Tibial nerve (tissue), 4 donors: ENCODE measurements around the gene PRR15L. TPM values are rescaled to one million over a fixed set of nuclear protein-coding genes. Genes with fewer than 3 reads are reported as not detected.
"Not testable (repeated sequence)": the region's sequence is repeated elsewhere in the genome, so short reads cannot be mapped to it uniquely, and the experiment has no call there.

Experiments
- DNase-seq, 2 donors: peaks; one replicate each; pipeline ENCODE4 v3.0.0-alpha.2; 2019; ENCODE audit warnings: low spot score in 2 of 2
- H3K27ac ChIP-seq, 4 donors: fragments of 200-600 bp; sonication (generic) in 3 of 4; one replicate each; pipeline ENCODE4 v1.5.1; 2017 to 2019; ENCODE audit warnings: mild to moderate bottlenecking in 1 of 4
- H3K27me3 ChIP-seq, 2 donors: fragments of 200-600 bp; sonication (generic) in 1 of 2; one replicate each; pipeline versions ENCODE4 v1.5.1 to v1.6.0; 2017 to 2019
- H3K36me3 ChIP-seq, 3 donors: fragments of 200-600 bp; sonication (generic); one replicate each; pipeline ENCODE4 v1.5.1; 2018 to 2019
- H3K4me1 ChIP-seq, 4 donors: fragments of 200-600 bp; sonication (generic) in 3 of 4; one replicate each; pipeline ENCODE4 v1.5.1; 2017 to 2019
- H3K4me3 ChIP-seq, 4 donors: fragments of 200-600 bp; sonication (generic) in 3 of 4; one replicate each; pipeline ENCODE4 v1.5.1; 2017 to 2019; ENCODE audit warnings: mild to moderate bottlenecking in 1 of 4, moderate library complexity in 1 of 4
- H3K9me3 ChIP-seq, 4 donors: fragments of 200-600 bp; sonication (generic) in 3 of 4; one replicate each; pipeline ENCODE4 v1.5.1; 2017 to 2019
- EP300 ChIP-seq, 2 donors: sonication (generic); formaldehyde crosslinking; IDR thresholded peaks; one replicate each; pipeline ENCODE4 v1.6.1; 2017; ENCODE audit warnings: antibody characterized with exemption in 2 of 2, mild to moderate bottlenecking in 1 of 2
- POLR2A ChIP-seq, 2 donors: fragments of 450-650 bp; IDR thresholded peaks; one replicate each; pipeline ENCODE4 v1.6.1; 2017; ENCODE audit warnings: antibody characterized with exemption in 2 of 2, mild to moderate bottlenecking in 2 of 2, moderate library complexity in 2 of 2
- WGBS, 2 donors: methylation state at CpG; one replicate each; pipeline ENCODE4 v1.1.5; 2018; 5-methylcytosine and 5-hydroxymethylcytosine counted together
- total RNA-seq, 4 donors: library from RNA; depleted of rRNA; stranded (reverse); fragments of >200 nt; gene quantifications; one replicate each; pipeline ENCODE4 v1.1.0, GENCODE V29; 2016
- TF ChIP-seq, protein P1 (sequence below), 5 experiments: fragments of 200-600 bp in 3 of 5; fragments of 450-650 bp in 2 of 5; sonication (generic) in 3 of 5; IDR thresholded peaks; one replicate each; pipeline ENCODE4 v1.5.1; 2016 to 2019; ENCODE audit warnings: antibody characterized with exemption in 5 of 5, mild to moderate bottlenecking in 3 of 5, moderate library complexity in 2 of 5

The PRR15L gene
- total RNA-seq, 4 donors from 2014 or later, result not detected

DNA sequence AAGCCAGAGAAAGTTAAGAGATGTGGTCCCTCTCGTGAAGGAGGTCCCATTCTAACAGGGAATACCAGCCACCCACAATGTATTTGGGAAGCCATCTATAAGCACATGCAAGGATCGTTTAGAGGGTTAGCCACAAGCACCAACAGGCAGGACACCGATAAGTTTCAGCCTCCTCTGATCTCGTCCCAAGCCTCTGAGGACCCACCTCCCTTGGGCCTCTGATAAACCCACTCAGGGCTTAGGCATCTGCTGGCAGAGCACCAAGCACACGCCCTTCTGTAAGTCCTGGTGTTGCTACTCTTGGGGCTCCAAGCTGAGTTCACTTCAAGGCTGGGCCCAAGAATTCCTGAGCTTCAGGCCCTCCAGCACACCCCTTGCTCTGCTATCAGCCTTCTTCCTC, 21.7 kb downstream of the PRR15L start:
- H3K4me3 ChIP-seq, result no peak overlapping the region
- peaks cover 0 to 18% (median 0%) of the 10 kb centered on the region in 3 donors for H3K36me3 ChIP-seq
- H3K27ac ChIP-seq, result no peak overlapping the region
- no peaks in the 10 kb centered on the region for H3K27me3 ChIP-seq
- H3K9me3 ChIP-seq, result no peaks in the 10 kb centered on the region
- H3K4me1 ChIP-seq, result peaks cover 0 to 25% (median 3%) of the 10 kb centered on the region in 4 donors
- DNase-seq, result no peak
- no peak for TF ChIP-seq EP300 (IDR thresholded peaks at IDR 0.05)
- no peak for TF ChIP-seq POLR2A (IDR thresholded peaks at IDR 0.05)
- TF ChIP-seq, protein P1, sequence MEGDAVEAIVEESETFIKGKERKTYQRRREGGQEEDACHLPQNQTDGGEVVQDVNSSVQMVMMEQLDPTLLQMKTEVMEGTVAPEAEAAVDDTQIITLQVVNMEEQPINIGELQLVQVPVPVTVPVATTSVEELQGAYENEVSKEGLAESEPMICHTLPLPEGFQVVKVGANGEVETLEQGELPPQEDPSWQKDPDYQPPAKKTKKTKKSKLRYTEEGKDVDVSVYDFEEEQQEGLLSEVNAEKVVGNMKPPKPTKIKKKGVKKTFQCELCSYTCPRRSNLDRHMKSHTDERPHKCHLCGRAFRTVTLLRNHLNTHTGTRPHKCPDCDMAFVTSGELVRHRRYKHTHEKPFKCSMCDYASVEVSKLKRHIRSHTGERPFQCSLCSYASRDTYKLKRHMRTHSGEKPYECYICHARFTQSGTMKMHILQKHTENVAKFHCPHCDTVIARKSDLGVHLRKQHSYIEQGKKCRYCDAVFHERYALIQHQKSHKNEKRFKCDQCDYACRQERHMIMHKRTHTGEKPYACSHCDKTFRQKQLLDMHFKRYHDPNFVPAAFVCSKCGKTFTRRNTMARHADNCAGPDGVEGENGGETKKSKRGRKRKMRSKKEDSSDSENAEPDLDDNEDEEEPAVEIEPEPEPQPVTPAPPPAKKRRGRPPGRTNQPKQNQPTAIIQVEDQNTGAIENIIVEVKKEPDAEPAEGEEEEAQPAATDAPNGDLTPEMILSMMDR (IDR thresholded peaks at IDR 0.05), result no peak
- WGBS, 2 donors, result 61 to 78% methylated on average over 5 of the region's 5 CpGs

DNA sequence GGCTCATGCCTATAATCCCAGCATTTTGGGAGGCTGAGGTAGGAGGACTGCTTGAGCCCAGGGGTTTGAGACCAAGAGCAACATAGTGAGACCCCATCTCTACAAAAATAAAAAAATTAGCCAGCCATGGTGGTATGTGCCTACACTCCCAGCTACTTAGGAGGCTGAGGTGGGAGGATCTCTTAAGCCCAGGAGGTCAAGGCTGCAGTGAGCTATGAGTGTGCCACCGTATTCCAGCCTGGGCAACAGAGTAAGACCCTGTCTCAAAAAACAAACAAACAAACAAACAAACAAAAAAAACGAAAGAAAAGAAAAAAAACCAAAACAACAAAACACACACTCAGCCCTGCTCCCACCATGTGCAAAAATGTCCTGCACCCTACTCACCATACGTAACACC, 22.2 kb downstream of the PRR15L start:
- not testable (repeated sequence) for H3K27me3 ChIP-seq, H3K27ac ChIP-seq, H3K4me3 ChIP-seq, H3K9me3 ChIP-seq, DNase-seq
- peaks cover 0 to 20% (median under 1%) of the 10 kb centered on the region in 4 donors for H3K4me1 ChIP-seq
- H3K36me3 ChIP-seq, result peaks cover 0 to 19% (median 0%) of the 10 kb centered on the region in 3 donors
- WGBS, 2 donors, result 74 to 82% methylated on average over 3 of the region's 3 CpGs

DNA sequence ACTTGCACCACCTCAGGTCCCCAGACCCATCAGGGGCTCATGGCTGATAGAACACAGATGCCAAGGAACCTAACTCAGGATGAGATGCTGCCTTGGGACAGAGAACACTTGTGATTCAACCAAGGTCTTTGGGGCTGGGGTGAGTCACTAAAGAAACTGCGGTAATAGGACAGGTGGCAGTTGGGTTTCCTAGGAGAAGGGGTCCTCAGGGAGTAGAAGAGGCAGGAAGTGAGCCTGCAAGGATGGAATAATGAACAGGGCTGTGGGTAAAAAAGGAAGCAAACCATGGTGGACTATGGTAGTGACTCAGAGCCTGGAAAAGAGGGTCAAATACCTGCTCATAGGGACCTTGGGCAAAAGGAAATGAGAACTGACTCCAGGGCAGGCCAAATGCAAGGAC, 22.8 kb downstream of the PRR15L start:
- no peak for DNase-seq

DNA sequence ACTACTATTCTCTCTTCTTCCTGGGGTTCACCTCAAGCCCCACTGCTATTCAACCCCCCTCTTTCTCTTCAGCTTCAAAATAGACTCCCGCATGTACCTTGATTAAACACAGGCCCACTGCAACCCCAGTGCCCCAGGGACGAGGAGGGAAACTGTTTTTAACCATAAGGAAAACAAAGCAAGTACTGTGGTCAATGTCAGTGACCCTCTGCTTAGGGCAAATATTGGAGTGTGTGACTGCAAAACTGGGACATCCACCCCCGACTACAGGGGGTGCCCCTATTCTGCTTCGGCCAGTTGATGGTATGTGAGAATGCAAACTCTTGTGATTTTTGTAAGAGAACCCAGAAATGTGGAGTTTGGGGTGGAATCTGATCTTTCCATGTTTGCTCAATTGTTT, 25.8 kb downstream of the PRR15L start:
- peaks cover 0 to 53% (median 0%) of the 10 kb centered on the region in 3 donors for H3K36me3 ChIP-seq
- H3K4me1 ChIP-seq, result peaks cover 0 to 36% (median 0%) of the 10 kb centered on the region in 4 donors
- H3K27me3 ChIP-seq, result no peaks in the 10 kb centered on the region
- no peak for DNase-seq
- peak overlapping the region in 1 of 4 donors; percentile 6 for H3K27ac ChIP-seq
- TF ChIP-seq, protein P1 (IDR thresholded peaks at IDR 0.05), result no peak
- TF ChIP-seq POLR2A (IDR thresholded peaks at IDR 0.05) (no peak), EP300 (IDR thresholded peaks at IDR 0.05) (no peak)
- 40 to 41% methylated on average over 4 of the region's 4 CpGs for WGBS, 2 donors
- no peak overlapping the region for H3K4me3 ChIP-seq
- no peaks in the 10 kb centered on the region for H3K9me3 ChIP-seq

More for the DNA sequence above, 22.8 kb downstream of the PRR15L start:
- TF ChIP-seq, protein P1 (IDR thresholded peaks at IDR 0.05), result no peak
- no peak for TF ChIP-seq POLR2A (IDR thresholded peaks at IDR 0.05)
- no peak for TF ChIP-seq EP300 (IDR thresholded peaks at IDR 0.05)
- no peaks in the 10 kb centered on the region for H3K27me3 ChIP-seq
- 90 to 92% methylated on average over 1 of the region's 1 CpG for WGBS, 2 donors
- H3K9me3 ChIP-seq, result no peaks in the 10 kb centered on the region
- H3K4me1 ChIP-seq, result peaks cover 0 to 18% (median 0%) of the 10 kb centered on the region in 4 donors
- no peak overlapping the region for H3K27ac ChIP-seq
- no peak overlapping the region for H3K4me3 ChIP-seq
- peaks cover 0 to 24% (median 0%) of the 10 kb centered on the region in 3 donors for H3K36me3 ChIP-seq

DNA sequence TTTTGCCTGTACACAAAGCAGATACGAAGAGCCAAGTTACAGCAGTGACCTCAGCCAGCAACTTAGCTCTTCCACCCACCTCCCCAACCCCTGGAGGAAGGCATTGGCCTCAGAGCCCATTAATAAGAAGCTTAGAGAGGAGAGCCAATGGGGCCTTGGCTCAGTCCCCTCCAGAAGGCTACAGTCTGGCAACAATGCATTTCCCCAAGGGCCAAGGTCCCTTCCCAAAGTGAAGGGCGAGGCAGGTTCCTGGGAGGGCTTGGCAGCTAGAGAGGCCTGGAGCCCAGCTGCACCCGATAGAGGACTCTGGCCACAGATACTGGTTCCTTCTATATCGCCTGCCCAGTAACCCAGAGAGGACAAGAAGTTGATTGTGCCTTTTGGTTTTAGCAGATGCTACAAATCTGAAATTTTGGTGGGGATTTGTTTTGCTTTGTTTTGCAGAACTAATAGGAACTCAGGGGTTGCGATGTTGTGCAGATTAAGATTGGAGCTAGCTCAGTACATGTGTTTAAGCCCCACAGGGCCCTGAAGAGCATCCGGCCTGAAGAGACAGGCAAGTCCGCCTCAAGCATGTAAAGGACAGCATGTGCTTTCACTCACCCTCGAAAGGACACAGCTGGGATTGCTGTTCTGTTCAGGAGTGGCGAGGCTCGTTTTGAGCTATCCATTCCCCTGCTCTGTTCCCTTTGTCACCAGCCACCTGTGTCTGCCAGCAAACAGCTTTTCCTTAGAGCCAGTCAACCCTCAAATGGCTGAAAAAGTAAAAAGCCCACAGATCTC, 28.3 kb downstream of the PRR15L start:
- H3K4me1 ChIP-seq, result peaks cover 0 to 40% (median 0%) of the 10 kb centered on the region in 4 donors
- H3K36me3 ChIP-seq, result peaks cover 0 to 78% (median 8%) of the 10 kb centered on the region in 3 donors
- no peak overlapping the region for H3K4me3 ChIP-seq
- 60 to 74% methylated on average over 10 of the region's 10 CpGs for WGBS, 2 donors
- H3K27me3 ChIP-seq, result no peaks in the 10 kb centered on the region
- TF ChIP-seq POLR2A (IDR thresholded peaks at IDR 0.05) (no peak), EP300 (IDR thresholded peaks at IDR 0.05) (no peak)
- TF ChIP-seq, protein P1 (IDR thresholded peaks at IDR 0.05), result no peak
- peak overlapping the region in 2 of 4 donors; percentile 58 to 63 for H3K27ac ChIP-seq
- peak in 1 of 2 donors; percentile 22 for DNase-seq
- no peaks in the 10 kb centered on the region for H3K9me3 ChIP-seq
